Activated T-cell treated with anti-CD3 and anti-CD28 coated beads for 4 hours (primary cell): Measurements from ENCODE around the gene ADM2.

ENCODE experiments used
- DNase-seq: peaks from one replicate; pipeline ENCODE4 v3.0.0-alpha.2; 2020

ADM2 gene

GRCh38 chr22:50469377-50470305 lies 11.7 kb upstream of the ADM2 start:
- peak; percentile 94 for DNase-seq

- no peak for DNase-seq
Observed at GRCh38 chr22:50470491-50470890, 10.9 kb upstream of the ADM2 start.

DNA sequence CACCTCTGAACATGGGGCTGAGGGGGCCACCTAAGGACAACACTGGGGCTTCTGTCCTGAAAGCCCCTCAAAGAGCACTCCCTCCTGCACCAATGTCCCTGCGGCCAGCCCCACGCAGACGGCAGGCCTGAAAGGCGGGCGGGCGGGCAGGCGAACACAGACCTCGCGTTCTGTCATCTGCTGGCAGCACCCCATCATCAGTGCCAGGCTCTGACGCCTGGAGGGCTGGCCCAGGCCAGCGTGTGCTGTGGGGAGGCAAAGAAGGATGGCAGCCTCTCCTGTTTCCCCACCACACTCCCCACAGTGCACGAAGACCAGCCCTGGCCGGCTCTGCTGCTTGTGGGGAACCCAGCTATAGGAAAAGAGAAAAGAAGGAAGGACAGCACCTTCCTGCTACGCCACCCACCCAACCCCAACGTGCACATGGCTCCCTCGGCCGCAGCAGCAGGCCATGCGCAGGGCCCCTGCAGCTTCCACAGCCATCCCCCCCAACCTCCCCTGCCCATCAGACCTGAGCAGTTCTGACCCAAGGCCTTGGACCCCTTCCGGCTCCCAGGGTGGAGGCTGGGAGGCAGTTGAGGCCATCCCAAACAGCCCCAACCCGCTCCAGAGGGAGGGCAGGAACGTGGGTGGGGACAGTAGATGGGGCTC lies 10.0 kb upstream of the ADM2 start:
- no peak for DNase-seq

DNA sequence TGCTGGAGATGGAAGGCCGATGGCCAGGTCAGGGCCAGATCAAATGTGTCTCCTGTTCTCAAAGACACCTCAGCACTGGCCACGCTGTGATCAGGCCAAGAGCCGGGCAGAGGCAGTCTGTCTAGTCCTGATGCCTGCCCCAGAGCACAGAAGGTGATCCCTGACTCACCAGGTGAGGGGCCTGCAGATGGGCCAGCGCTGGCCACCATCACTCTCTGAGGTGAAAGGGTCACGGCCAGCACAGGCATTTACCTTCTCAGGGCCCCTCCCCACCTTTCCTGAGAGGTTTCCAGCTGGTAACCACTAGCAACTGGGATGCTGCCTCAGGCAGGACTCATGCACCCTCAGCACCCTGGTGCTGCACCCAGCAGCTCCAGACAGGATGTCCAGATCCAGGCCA lies 9.4 kb upstream of the ADM2 start:
- DNase-seq: no peak

DNA sequence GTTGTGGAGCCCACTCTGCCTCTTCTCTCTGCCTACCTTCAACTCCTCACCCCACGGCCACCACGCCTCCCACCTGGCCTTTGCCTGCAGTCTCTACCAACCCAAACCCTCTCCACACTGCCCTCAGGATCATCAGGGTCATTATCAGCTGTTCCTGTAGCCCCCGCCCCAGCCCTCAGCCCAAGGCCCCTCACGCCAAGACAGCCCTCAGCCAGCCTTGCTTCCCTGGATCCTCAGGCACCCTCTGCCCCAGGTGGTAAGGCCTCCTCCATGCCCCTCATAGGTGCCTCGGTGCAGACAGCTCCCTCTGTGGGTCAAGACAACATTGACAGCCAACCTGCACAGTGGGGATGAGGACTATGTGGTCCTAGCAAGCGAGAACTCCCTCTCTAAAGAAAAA lies 8.3 kb upstream of the ADM2 start:
- no peak for DNase-seq

- no peak for DNase-seq
Observed at GRCh38 chr22:50473855-50474671, 7.3 kb upstream of the ADM2 start.

DNA sequence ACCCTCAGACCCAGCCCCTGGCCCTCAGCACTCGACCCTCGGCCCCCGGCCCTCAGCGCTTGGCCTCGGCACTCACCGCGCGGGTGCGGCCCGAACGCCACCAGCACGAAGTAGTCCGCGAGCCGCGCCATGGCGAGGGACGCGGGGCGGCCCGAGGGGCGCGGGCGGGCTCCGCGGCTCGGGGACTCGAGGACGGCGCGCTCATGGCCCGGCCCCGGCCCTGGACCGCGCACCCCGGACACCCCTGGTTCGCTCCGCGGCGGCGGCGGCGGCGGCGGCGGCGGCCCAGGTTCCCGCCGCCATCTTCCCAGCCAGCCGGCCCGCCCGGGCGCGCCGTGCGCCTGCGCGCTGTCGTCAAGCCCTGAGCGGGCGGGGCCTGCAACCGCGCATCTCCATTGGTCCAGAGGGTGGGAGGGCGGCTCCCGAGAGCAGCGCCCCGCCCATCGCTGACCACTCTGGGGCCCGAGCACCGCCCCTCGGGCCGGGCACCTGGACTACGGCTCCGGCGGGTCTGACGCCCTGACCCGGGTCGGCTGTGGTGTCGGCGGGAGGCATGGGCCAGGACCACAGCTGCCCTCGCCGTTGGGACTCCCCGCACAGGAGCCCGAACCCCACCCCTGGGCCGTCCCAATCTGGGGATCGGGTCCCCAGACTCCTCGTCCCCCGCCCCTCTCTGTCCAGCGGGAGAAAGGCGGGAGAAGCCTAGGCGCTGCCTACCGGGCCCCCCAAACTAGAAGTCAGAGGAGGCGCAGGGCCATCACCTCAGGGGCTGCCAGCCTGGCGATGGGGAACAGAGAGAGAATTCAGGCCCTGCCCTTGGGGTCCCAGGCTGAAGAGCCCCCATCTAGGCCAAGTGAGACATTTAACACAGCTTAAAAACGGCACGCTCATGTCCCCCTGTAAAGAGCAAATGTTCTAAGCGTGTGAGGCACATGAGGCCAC lies 6.4 kb upstream of the ADM2 start, which contains the start of gene SBF1:
Gene SBF1, minus strand, starts transcription at position 326 of the 942 bp plus-strand sequence. Its CDS starts 195 bp downstream, at position 131.
- peak; percentile 79 for DNase-seq

DNA sequence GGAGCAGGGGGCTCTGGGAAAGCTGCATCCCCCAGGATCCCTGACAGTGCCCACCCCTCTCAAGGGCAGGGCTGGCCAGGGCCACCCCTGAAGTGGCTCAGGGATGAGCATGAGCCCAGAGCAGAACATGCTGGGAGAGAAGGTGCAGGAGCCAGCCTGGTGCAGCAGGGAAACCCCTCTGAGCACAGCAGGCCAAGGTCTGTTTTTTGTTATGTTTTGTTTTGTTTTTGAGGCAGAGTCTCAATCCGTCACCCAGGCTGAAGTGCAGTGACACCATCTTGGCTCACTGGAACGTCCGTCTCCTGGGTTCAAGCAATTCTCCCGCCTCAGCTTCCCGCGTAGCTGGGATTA lies 5.7 kb upstream of the ADM2 start:
- DNase-seq: no peak

- DNase-seq: no peak
Observed at GRCh38 chr22:50476868-50477267, 4.5 kb upstream of the ADM2 start.

DNA sequence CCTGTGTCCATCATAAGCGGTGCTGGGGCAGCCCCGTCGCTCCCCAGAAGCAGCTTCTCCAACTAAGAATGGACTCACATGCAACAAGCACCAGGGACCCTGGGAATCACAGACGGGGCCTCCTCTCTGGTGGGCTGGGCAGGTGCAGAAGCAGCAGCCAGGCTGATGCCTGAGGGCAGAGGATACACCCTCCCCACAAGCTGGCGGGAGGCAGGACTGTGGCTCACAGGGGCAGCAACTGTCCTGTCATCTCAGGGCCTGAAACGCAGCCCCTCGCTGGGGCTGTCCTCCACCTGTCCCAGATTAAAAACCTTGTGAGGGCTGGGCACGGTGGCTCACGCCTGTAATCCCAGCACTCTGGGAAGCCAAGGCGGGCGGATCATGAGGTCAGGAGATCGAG lies 3.4 kb upstream of the ADM2 start:
- no peak for DNase-seq

- DNase-seq: no peak
Observed at GRCh38 chr22:50479721-50480120, 1.6 kb upstream of the ADM2 start.

GRCh38 chr22:50481045-50481439 lies 301 bp upstream of the ADM2 start:
- no peak for DNase-seq

- no peak for DNase-seq
Observed at GRCh38 chr22:50482107-50483074, 1.0 kb downstream of the ADM2 start.

DNA sequence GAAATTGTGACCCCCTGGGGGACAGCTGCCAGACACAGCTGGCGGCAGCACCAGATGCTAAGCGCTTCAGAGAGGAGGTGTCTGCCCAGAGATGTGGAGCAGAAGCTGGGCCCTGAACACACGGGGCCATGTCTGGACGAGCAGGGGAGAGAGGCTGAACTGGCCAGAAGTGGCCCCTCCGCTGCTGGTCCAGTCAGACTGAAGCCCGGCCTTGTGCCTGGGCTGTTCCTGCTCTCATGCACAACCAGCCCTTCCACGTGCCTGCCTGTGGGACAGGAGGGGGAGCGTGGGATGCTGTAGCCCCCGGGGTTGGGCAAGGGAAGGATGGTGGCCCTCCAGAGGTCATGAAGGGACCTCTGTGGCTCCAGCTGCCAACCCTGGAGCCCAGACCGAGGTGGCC lies 1.8 kb downstream of the ADM2 start:
- no peak for DNase-seq

- no peak for DNase-seq
Observed at GRCh38 chr22:50483556-50483955, 2.2 kb downstream of the ADM2 start.

GRCh38 chr22:50483977-50484853 lies 2.9 kb downstream of the ADM2 start:
- no peak for DNase-seq

DNA sequence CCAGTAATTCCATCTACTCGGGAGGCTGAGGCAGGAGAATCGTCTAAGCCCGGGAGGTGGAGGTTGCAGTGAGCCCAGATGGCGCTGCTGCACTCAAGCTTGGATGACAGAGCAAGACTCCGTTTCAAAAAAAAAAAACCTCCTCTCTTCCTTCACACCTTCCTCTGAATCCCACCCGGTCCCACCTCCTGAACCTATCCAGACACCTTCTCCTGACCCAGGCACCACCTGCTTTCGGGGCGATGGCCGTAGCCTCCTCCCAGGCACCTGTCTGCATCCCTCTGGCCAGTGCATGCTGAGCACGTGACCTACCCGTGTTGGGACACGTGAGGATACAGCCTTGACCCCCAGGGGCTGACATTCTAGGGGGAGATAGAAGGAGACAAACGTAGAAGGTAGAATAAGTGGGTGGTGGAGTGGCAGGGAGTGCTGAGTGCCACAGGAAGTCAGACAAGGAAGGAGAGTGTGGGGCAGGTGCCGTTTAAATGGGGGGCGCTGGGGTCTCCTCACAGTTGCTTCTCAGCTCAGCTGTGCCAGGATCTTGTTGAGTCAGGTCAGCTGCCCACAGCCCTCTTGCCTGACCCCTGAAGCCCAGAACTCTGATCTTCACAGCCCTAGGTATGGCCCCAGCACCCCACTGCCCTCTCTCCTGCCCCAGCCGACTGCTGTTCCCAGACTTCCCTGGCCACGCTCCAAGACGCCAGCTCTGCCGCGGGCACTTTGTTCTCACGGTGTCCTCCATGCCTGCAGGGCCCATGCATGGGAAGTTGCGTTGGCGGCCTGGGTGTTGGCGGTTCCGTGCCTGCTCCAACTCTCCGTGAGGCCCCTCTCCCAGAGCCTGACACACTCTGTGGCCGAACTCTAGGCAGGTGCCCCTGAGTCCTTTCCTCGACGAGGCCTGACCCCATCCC lies 4.1 kb downstream of the ADM2 start:
- DNase-seq: no peak

GRCh38 chr22:50486561-50487289 lies 5.4 kb downstream of the ADM2 start, which contains the start of gene MIOX:
MIOX (plus strand) TSS chr22:50486859; CDS start chr22:50486898, 39 bp downstream.
- DNase-seq: no peak
